ENCODE results near the gene MACO1. TPM values are rescaled to one million over a fixed set of nuclear protein-coding genes. Genes with fewer than 3 reads are reported as not detected.

MACO1 gene
- total and polyA plus RNA-seq, 2 of the 8 experiments (the other 6 are each of a cell fraction or from before 2014, with no cell fraction given) = 3.5 to 15.1 TPM

DNA sequence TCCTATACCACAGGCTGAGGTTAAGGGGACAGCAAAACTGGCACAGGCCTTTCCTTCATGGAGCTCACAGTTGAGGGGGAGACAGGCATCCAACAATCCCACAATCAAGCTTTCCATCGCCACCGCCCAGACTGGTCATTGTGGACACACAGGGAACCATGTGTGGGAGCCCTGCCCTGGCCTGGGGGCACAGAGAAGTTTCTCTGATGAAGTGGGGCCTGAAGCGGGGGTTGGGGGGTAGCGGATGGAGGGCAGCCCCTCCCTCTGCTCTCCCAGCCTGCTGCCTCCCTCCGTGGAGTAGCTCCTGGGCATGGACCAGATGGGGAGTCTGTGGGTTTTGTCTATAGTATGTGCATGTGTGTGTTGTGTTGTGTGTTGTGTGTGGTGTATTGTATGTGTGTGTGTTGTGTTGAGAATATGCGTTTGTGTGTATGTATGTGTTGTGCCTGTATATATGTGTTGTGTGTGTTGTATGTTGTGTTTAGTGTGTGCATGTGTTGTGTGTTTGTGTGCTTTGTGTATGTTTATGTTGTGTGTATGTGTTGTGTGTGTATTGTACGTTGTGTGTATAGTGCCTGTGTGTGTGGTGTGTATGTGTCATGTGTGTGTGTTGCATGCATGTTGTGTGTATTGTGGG lies 98.3 kb downstream of the MACO1 start:
- FAIRE-seq = peak; percentile 52
- CTCF ChIA-PET (ENCODE audit: partially characterized antibody) = interaction anchor here (0.7 to 1.4 kb wide), 3 partner anchors 10 to 282 kb away, joined by 5 to 8 read pairs (median 6); no protein-coding TSS in a partner anchor
- H3K79me1 ChIP-seq (ENCODE audit: low read depth, low read length) = no peaks in the 10 kb centered on the region
- TF ChIP-seq, protein P1, sequence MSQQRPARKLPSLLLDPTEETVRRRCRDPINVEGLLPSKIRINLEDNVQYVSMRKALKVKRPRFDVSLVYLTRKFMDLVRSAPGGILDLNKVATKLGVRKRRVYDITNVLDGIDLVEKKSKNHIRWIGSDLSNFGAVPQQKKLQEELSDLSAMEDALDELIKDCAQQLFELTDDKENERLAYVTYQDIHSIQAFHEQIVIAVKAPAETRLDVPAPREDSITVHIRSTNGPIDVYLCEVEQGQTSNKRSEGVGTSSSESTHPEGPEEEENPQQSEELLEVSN (IDR thresholded peaks at IDR 0.05) = no peak
- TF ChIP-seq RNF2 (IDR thresholded peaks at IDR 0.05; ENCODE audit: borderline replicate concordance, low read depth, low read length, missing control alignments, poor library complexity, severe bottlenecking) (no peak), BACH1 (IDR thresholded peaks at IDR 0.05; ENCODE audit: low read length) (no peak), SUZ12 (IDR thresholded peaks at IDR 0.05; ENCODE audit: low read length) (no peak), RFX5 (IDR thresholded peaks at IDR 0.05; ENCODE audit: borderline replicate concordance, low read depth, low read length) (no peak), BCL11A (IDR thresholded peaks at IDR 0.05; ENCODE audit: low read depth in 2 of 2, low read length in 2 of 2) (no peak), SIX5 (IDR thresholded peaks at IDR 0.05; ENCODE audit: low read depth, low read length) (no peak), KDM1A (IDR thresholded peaks at IDR 0.05; ENCODE audit: borderline replicate concordance, low read length) (no peak)
- TF ChIP-seq, protein P2, sequence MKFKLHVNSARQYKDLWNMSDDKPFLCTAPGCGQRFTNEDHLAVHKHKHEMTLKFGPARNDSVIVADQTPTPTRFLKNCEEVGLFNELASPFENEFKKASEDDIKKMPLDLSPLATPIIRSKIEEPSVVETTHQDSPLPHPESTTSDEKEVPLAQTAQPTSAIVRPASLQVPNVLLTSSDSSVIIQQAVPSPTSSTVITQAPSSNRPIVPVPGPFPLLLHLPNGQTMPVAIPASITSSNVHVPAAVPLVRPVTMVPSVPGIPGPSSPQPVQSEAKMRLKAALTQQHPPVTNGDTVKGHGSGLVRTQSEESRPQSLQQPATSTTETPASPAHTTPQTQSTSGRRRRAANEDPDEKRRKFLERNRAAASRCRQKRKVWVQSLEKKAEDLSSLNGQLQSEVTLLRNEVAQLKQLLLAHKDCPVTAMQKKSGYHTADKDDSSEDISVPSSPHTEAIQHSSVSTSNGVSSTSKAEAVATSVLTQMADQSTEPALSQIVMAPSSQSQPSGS (IDR thresholded peaks at IDR 0.05; ENCODE audit: low read length) = no peak

More for the DNA sequence above, 98.3 kb downstream of the MACO1 start:
- Histone ChIP-seq H3K79me2 (ENCODE audit: control insufficient read depth in 1 of 2, insufficient read depth in 2 of 2, low read length in 2 of 2) (no peaks in the 10 kb centered on the region), H4K8ac (ENCODE audit: extremely low read depth, insufficient read depth, low read length) (0 out of 2 replicates have a peak overlapping the region, but pooled peaks have one; percentile 29), H3K4ac (replicated peaks; ENCODE audit: insufficient read length, low read depth, low read length) (no peak overlapping the region), H3K27me3 (replicated peaks in 1 of 4; ENCODE audit: control insufficient read depth in 3 of 4, extremely low read depth in 1 of 4, insufficient read depth in 3 of 4, low read length in 3 of 4) (no peaks in the 10 kb centered on the region; a peak in 1 of 7 replicates), H3K18ac (ENCODE audit: extremely low read depth, low read length) (no peak overlapping the region), H3K9ac (replicated peaks in 1 of 4; ENCODE audit: extremely low read depth in 1 of 4, low read depth in 3 of 4, low read length in 3 of 4) (no peak overlapping the region), H3K4me1 (replicated peaks in 1 of 4; ENCODE audit: control insufficient read depth in 3 of 4, insufficient read depth in 4 of 4, low read length in 3 of 4) (peaks cover 0 to 5% (median 0%) of the 10 kb centered on the region in 4 experiments; a peak in 3 of 7 replicates), H2BK120ac (replicated peaks; ENCODE audit: low read depth, low read length) (no peak overlapping the region), H3K56ac (replicated peaks; ENCODE audit: insufficient read length, low read depth, low read length) (peak overlapping the region; percentile 94), H3K9me3 (ENCODE audit: insufficient read depth in 2 of 2, low read depth in 1 of 2, low read length in 1 of 2) (peaks cover 0 to 5% of the 10 kb centered on the region in 2 experiments; a peak in 1 of 4 replicates), H3K27ac (ENCODE audit: low read depth, low read length) (no peak overlapping the region), H4K20me1 (replicated peaks in 1 of 2; ENCODE audit: control insufficient read depth in 1 of 2, insufficient read depth in 2 of 2, low read length in 2 of 2) (peaks cover 0 to 3% of the 10 kb centered on the region in 2 experiments), H4K91ac (replicated peaks; ENCODE audit: insufficient read length, low read length) (no peak overlapping the region), H2BK20ac (ENCODE audit: low read length) (0 out of 2 replicates have a peak overlapping the region, but pooled peaks have one; percentile 23), H3K23ac (ENCODE audit: insufficient read length) (no peak overlapping the region), H3K36me3 (ENCODE audit: control insufficient read depth in 2 of 4, insufficient read depth in 4 of 4, low read length in 3 of 4) (no peaks in the 10 kb centered on the region), H2AK5ac (ENCODE audit: low read depth, low read length) (peak overlapping the region; percentile 20; the same call in 1 of the 2 replicates), H2BK12ac (ENCODE audit: low read depth, low read length) (peak overlapping the region; percentile 72; the same call in 1 of the 2 replicates), H2BK15ac (ENCODE audit: low read length) (peak overlapping the region; percentile 92), H2AFZ (ENCODE audit: low read length) (no peak overlapping the region), H3K4me2 (ENCODE audit: insufficient read depth in 1 of 2, low read depth in 2 of 2, low read length in 2 of 2) (no peak overlapping the region), H4K5ac (ENCODE audit: insufficient read length, low read depth, low read length) (no peak overlapping the region), H3K4me3 (ENCODE audit: extremely low read depth in 1 of 4, insufficient read depth in 2 of 4, low read depth in 3 of 4, low read length in 4 of 4) (no peak overlapping the region), H3K23me2 (ENCODE audit: low read depth, low read length) (peaks cover 4% of the 10 kb centered on the region), H3K14ac (ENCODE audit: insufficient read length) (no peak overlapping the region), H2BK5ac (ENCODE audit: low read depth, low read length) (0 out of 2 replicates have a peak overlapping the region, but pooled peaks have one; percentile 10)
- 93 to 100% methylated on average over 1 to 6 of the region's 7 CpGs for WGBS, 2 experiments (ENCODE audit: extremely low coverage in 1 of 2, insufficient coverage in 1 of 2, insufficient read length in 1 of 2, insufficient replicate concordance in 2 of 2, low coverage in 1 of 2, low lambda C conversion rate in 2 of 2, missing lambda C conversion rate in 1 of 2)
- no peak for DNase-seq (ENCODE audit: low read depth in 1 of 2, low spot score in 2 of 2)
- POLR2A ChIA-PET (ENCODE audit: partially characterized antibody) = interaction anchor here (1.0 to 1.6 kb wide), 4 partner anchors 10 to 164 kb away, joined by 4 to 6 read pairs (median 4); no protein-coding TSS in a partner anchor
